ENCODE data around the gene KRTAP5-3.

GRCh38 chr11:1573903-1574237 is 34.4 kb downstream of the KRTAP5-3 start:
- TF ChIP-seq CTCF (conservative IDR thresholded peaks at IDR 0.05; ENCODE audit: low read length) (no peak), EZH2phosphoT487 (IDR thresholded peaks at IDR 0.05; ENCODE audit: borderline replicate concordance) (no peak)

Measured in Loucy (cell line).